Suprapubic skin (tissue), 4 donors: ENCODE measurements around the gene COLEC11. TPM values are rescaled to one million over a fixed set of nuclear protein-coding genes. Genes with fewer than 3 reads are reported as not detected.

Source experiments
- DNase-seq, 2 donors: peaks; one replicate each; pipeline ENCODE4 v3.0.0-alpha.2; 2019; ENCODE audit warnings: low spot score in 2 of 2
- H3K27ac ChIP-seq: fragments of 200-600 bp; sonication (generic); one replicate; pipeline ENCODE4 v1.5.1; 2019
- H3K27me3 ChIP-seq: fragments of 200-600 bp; sonication (generic); one replicate; pipeline ENCODE4 v1.5.1; 2019
- H3K36me3 ChIP-seq: fragments of 200-600 bp; sonication (generic); one replicate; pipeline ENCODE4 v1.5.1; 2019
- H3K4me1 ChIP-seq: fragments of 200-600 bp; sonication (generic); one replicate; pipeline ENCODE4 v1.5.1; 2019
- H3K4me3 ChIP-seq: fragments of 200-600 bp; sonication (generic); one replicate; pipeline ENCODE4 v1.5.1; 2019; ENCODE audit warnings: mild to moderate bottlenecking
- H3K9me3 ChIP-seq: fragments of 200-600 bp; sonication (generic); one replicate; pipeline ENCODE4 v1.5.1; 2019
- CTCF ChIP-seq, 2 donors: fragments of 200-600 bp in 1 of 2; fragments of 450-650 bp in 1 of 2; sonication (generic) in 1 of 2; IDR thresholded peaks; one replicate each; pipeline ENCODE4 v1.5.1; 2016 to 2019; ENCODE audit warnings: antibody characterized with exemption in 2 of 2, mild to moderate bottlenecking in 1 of 2, moderate library complexity in 1 of 2
- EP300 ChIP-seq: sonication (generic); formaldehyde crosslinking; IDR thresholded peaks from one replicate; pipeline ENCODE4 v1.6.1; 2017; ENCODE audit warnings: antibody characterized with exemption
- POLR2A ChIP-seq, 2 donors: fragments of 450-650 bp; IDR thresholded peaks; one replicate each; pipeline ENCODE4 v1.6.1; 2017; ENCODE audit warnings: antibody characterized with exemption in 2 of 2, mild to moderate bottlenecking in 2 of 2, moderate library complexity in 2 of 2
- POLR2AphosphoS5 ChIP-seq, 3 donors: sonication (generic); formaldehyde crosslinking; IDR thresholded peaks; one replicate each; pipeline ENCODE4 v1.6.1; 2017; ENCODE audit warnings: antibody characterized with exemption in 3 of 3
- whole genome bisulfite sequencing: methylation state at CpG from one replicate; pipeline ENCODE4 v1.1.5; 2018; 5-methylcytosine and 5-hydroxymethylcytosine counted together
- total RNA-seq, 4 donors: library from RNA; depleted of rRNA; stranded (reverse); fragments of >200 nt; gene quantifications; one replicate each; pipeline ENCODE4 v1.1.0, GENCODE V29; 2016

COLEC11 gene
- under 1 TPM in 2 of 4 donors, not detected in 2; 0.39 to 0.68 TPM for total RNA-seq

GRCh38 chr2:3594493-3595281 is at the start of gene COLEC11:
TSS of gene COLEC11 (plus strand) at chr2:3595112. CDS start at chr2:3604341, 9,229 bp downstream.
- H3K36me3 ChIP-seq: no peaks in the 10 kb centered on the region
- peak within 1 kb of the TSS; percentile 16 for H3K4me3 ChIP-seq
- no peaks in the 10 kb centered on the region for H3K9me3 ChIP-seq
- WGBS: 42% methylated on average over 30 of the region's 40 CpGs
- H3K27me3 ChIP-seq: no peaks in the 10 kb centered on the region
- no peak within 1 kb of the TSS for H3K27ac ChIP-seq
- H3K4me1 ChIP-seq: no peaks in the 10 kb centered on the region
- DNase-seq: no peak
- TF ChIP-seq EP300 (no peak), CTCF (IDR thresholded peaks at IDR 0.05) (peak in 1 of 2 donors; percentile 14), POLR2AphosphoS5 (IDR thresholded peaks at IDR 0.05) (no peak), POLR2A (IDR thresholded peaks at IDR 0.05) (no peak)

- H3K27ac ChIP-seq: no peak overlapping the region
- H3K4me1 ChIP-seq: no peaks in the 10 kb centered on the region
- DNase-seq: no peak
- peaks cover 97% of the 10 kb centered on the region for H3K36me3 ChIP-seq
- no peak for TF ChIP-seq CTCF (IDR thresholded peaks at IDR 0.05)
- no peaks in the 10 kb centered on the region for H3K27me3 ChIP-seq
- WGBS: 91% methylated on average over 10 of the region's 10 CpGs
- no peak overlapping the region for H3K4me3 ChIP-seq
- no peaks in the 10 kb centered on the region for H3K9me3 ChIP-seq
Measured at GRCh38 chr2:3545788-3546478, 49.0 kb upstream of the COLEC11 start.

- peaks cover 98% of the 10 kb centered on the region for H3K36me3 ChIP-seq
- no peaks in the 10 kb centered on the region for H3K9me3 ChIP-seq
- H3K4me1 ChIP-seq: no peaks in the 10 kb centered on the region
- H3K27ac ChIP-seq: no peak overlapping the region
- no peak overlapping the region for H3K4me3 ChIP-seq
- DNase-seq: no peak
- WGBS: 96% methylated on average over 2 of the region's 2 CpGs
- TF ChIP-seq EP300: no peak
- TF ChIP-seq POLR2A (IDR thresholded peaks at IDR 0.05): no peak
- no peak for TF ChIP-seq POLR2AphosphoS5 (IDR thresholded peaks at IDR 0.05)
- no peaks in the 10 kb centered on the region for H3K27me3 ChIP-seq
Measured at GRCh38 chr2:3547915-3548314, 47.0 kb upstream of the COLEC11 start.

GRCh38 chr2:3553946-3554345 is 41.0 kb upstream of the COLEC11 start:
- Histone ChIP-seq H3K27ac (no peak overlapping the region), H3K27me3 (no peaks in the 10 kb centered on the region), H3K4me3 (no peak overlapping the region), H3K36me3 (peaks cover 69% of the 10 kb centered on the region), H3K4me1 (peaks cover 17% of the 10 kb centered on the region), H3K9me3 (no peaks in the 10 kb centered on the region)
- TF ChIP-seq POLR2AphosphoS5 (IDR thresholded peaks at IDR 0.05) (no peak), CTCF (IDR thresholded peaks at IDR 0.05) (no peak), POLR2A (IDR thresholded peaks at IDR 0.05) (no peak)
- WGBS: 90% methylated on average over 10 of the region's 10 CpGs
- no peak for DNase-seq

GRCh38 chr2:3557639-3558204 is 37.2 kb upstream of the COLEC11 start:
- Histone ChIP-seq H3K4me1 (peaks cover 21% of the 10 kb centered on the region), H3K4me3 (peak overlapping the region; percentile 99), H3K27ac (peak overlapping the region; percentile 96), H3K9me3 (no peaks in the 10 kb centered on the region), H3K27me3 (no peaks in the 10 kb centered on the region), H3K36me3 (peaks cover 32% of the 10 kb centered on the region)
- WGBS: under 1% methylated on average over 9 of the region's 40 CpGs
- TF ChIP-seq CTCF (IDR thresholded peaks at IDR 0.05): no peak
- no peak for TF ChIP-seq EP300
- DNase-seq: no peak
